ENCODE measurements around the gene UNC80.

UNC80 gene

DNA sequence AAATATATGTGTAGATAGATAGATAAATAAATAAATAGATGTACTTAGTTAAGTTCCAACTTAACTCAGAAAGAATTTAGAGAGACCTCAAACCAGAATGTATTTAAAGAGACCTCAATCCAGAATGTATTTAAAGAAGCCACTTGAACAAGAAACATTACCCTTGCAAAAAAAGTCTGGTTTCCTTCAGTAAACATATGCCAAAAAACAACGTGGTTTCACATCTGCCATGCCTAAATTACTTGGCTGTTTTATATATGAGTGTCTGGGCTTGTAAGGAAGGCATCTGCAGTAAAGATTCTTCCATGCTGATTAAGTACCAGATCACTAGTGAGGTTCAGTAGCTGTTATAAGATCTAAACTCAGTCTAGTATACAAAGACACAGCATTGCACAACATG is 201.7 kb downstream of the UNC80 start:
- no peak for DNase-seq

DNA sequence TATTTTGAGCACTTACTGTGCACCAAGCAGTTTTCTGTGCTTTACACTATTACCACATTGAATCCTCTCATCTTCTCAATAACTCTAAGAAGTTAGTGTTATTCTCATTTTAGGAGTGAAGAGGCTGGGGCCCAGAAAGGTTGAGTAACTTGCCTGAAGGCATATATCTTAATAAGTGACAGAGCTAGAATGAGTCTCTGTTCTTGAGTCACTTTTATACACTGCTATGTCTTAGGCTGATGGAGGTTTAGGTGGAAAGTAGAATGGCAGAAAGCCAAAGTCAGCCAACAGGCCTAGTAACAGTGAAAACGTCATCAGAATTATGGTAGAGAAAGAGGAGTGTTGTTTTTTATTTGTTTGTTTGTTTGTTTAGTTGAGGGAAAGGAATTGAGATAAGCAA is 202.9 kb downstream of the UNC80 start:
- DNase-seq, result no peak

DNA sequence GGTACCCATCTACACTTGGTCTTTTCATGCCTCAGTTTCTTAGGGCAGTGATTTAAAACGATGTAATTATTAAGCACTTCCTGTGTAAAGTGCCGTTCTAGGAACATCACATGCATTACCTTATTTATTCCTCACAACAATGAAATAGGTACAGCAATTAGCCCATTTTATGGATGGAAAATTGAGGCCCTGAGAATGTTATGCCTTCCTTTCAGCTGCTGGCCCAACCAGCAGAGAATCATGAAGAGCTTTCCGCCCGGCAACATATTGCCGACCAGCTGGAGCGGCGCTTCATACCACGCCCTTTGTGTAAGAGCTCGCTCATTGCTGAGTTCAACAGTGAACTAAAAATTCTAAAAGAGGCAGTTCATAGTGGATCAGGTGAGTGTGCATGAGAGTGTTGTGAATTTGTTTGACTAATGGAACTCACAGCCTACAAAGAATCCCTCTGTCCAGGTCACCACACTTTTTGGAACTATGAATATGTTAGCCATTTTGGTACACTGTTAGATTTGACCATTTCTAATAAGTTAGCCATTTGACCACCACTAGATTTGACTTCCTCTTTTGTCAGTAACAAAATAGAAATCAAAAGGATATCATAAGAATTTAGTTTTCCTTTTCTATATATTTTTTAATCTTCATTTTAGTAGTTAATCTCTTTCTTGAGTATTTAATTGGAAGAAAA is 205.2 kb downstream of the UNC80 start:
- no peak for DNase-seq

DNA sequence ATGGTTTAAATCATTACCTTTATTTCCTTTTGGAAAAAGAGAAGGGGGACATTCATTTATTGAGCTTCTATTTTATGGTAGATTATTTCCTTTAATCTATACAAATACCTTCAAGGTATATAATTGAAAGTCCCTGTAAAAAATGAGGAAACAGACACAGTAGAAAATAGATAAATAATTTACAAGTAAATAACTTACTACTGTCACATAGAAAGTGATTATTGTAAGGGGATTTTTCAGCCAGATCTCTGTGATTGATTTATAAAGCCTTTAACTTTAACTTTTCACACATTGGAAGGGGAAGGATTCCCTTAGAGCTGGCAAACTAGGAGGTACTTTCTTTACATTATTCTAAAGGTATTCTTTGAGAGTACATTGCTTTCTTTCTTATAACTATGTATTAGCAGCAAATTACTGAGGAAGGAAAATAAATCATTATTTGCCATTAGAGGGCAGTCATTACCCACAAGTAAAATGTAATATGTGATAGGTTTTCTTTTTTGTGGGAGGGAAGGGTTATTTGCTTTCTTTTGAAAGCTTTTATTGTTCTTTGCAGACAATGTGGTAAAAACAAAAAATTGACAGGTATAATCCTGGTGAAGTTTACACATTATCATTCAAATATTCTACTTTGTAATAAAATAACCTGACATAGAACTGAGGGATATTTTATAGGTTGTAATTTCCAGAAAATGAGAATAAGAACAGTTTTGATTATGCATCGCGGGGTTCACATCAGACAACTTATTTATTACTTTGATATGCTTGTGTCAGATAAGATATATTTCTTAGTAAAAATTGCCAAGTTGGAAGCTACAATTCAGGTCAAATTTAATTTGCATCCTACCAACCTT is 206.0 kb downstream of the UNC80 start:
- DNase-seq, result no peak

DNA sequence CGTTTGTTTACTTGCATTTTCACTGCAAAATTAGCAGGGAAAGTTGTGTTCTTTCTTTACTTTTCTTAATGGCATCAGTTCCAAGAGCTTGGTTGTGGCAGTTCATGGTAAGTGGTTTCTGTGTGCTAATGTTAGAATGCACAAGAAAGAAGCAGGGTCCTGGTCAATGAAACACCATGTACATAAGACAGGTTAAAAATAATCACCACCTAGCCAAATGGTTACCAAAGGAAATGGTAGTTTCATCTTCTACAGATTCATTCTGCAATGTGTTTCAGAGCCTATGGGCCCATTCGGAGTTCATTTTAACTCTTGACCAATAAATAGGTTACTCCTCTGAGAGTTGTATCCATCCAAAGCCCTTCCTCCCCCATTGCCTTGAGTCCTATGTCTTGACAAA is 212.7 kb downstream of the UNC80 start:
- no peak for DNase-seq

DNA sequence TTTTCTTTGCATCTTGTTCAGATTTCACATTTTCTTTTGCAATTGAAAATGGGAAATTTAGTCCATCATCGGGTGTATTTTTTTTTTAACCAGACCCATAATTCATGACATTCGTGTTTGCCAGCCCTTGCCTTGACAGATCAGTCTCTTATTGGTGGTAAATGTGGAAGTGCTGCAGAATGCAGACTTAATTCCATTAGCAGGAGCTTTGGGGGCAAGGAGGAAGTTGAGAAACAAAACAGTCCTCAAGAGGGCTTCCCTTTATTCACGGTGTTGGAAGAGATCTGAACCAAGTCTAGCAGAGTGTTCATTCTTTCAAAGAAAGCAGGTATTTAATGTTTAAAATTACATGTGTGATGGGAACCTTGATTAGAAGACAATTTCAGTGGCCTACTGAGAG is 214.2 kb downstream of the UNC80 start:
- DNase-seq, result no peak

DNA sequence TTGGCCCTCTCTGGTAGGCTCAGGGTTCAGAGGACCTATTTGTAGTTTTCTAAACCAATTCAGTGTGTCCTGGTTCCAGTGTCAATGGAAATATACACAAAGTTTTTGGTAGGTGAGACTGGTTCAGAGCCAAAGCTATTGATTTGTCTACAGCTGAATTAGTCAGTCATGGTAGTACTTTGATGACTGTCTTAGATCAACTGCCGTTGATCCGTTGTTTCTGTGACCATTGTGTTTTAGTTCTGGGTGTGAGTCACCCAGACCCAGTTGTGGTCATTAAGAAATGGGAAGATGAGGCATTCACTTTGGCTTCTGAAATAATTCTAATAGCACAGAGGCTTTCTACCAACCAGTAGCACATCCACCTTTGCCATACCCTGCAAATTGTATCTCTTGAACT is 214.8 kb downstream of the UNC80 start:
- DNase-seq, result no peak

DNA sequence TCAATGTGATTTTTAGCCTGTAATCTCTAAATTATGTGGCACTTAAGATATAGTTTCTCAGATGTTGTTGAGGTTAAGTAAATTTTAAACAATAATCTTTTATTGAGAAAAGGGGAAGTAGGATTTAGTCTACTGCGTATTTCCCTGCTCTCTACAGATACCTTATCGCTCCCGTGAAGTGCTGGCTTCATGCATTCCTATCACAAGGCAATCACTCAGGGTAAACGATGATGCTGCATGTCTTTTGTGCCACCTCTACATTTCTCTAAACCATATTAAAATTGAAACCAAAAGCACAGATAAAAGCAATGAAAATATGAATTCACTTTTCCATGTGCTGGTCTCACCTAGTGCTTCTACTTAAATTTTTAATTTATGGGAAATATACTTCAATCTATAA is 216.4 kb downstream of the UNC80 start:
- no peak for DNase-seq

DNA sequence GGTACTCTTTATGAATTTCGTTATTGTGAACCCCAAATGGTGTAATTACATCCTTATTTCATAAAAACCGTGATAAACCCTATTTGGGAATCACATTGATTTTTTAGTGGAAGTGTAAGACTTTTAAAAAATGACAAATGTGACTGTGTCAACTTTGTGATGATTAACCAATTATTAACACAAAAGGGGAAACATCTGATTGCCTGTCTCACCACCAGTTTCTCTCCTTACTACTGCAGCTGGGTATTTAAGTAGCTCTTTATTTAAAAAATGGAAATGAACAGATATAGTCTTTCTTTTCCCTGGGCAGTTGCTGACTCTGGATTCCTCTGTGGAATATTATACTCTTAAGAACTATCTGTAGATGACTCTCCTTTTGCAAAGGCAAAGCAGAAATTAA is 219.2 kb downstream of the UNC80 start:
- no peak for DNase-seq

DNA sequence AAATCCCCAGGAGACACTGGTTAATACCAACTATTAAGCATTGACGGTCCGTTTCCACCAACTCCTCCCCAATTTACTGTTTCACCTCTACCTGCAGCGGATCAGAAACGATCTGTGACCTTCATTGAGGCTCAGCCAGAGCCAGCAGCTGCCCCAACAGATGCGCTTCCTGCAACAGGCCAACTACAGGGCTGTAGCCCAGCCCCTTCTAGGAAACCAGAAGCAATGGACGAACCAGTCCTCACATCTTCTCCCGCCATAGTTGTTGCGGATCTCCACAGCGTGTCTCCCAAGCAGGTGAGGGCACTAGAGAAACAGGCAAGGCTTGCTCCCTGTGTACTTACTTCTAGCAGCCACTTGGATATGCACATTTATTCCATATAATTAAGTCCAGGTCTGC is 222.3 kb downstream of the UNC80 start:
- DNase-seq, result no peak

DNA sequence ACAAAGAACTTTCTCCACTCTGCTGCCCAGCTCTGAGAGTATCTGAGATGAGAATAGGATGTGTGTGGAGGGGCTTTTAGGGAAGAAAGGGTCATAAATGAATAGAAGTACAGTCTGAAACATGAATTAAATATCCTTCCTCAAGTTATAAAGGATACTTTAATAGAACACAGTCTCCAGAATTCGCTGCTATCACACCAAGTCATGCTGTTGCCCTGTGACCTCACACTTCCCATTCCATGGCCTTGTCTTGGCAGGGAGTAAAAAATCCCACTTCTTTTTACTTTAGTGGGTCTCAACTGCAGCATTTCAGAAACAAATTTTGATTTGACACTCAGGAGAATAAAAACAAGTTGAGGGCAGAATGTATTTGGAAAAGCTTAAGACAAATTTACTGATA is 227.0 kb downstream of the UNC80 start:
- no peak for DNase-seq

DNA sequence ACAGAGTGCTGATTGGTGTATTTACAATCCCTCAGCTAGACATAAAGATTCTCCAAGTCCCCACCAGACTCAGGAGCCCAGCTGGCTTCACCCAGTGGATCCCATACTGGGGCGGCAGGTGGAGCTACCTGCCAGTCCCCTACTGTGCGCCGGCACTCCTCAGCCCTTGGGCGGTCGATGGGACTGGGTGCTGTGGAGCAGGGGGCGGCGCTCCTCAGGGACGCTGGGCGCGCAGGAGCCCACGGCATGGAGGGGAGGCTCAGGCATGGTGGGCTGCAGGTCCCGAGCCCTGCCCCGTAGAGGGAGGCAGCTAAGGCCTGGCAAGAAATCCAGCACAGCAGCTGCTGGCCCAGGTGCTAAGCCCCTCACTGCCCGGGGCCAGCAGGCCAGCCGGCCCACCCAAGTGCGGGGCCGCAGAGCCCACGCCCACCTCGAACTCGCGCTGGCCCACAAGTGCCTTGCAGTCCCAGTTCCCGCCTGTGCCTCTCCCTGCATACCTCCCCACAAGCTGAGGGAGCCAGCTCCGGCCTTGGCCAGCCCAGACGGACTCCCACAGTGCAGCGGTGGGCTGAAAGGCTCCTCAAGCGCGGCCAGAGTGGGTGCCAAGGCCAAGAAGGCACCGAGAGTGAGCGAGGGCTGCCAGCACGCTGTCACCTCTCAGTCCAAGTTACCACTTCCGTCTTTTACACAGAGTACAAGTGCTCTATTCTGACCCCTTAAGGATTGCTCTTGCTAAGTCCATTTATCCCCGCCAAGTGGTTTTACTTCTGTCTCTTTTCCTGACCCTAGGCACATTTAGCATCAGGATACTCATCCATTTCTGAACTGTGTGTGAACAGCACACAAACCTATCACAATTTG is 229.1 kb downstream of the UNC80 start:
- no peak for DNase-seq

DNA sequence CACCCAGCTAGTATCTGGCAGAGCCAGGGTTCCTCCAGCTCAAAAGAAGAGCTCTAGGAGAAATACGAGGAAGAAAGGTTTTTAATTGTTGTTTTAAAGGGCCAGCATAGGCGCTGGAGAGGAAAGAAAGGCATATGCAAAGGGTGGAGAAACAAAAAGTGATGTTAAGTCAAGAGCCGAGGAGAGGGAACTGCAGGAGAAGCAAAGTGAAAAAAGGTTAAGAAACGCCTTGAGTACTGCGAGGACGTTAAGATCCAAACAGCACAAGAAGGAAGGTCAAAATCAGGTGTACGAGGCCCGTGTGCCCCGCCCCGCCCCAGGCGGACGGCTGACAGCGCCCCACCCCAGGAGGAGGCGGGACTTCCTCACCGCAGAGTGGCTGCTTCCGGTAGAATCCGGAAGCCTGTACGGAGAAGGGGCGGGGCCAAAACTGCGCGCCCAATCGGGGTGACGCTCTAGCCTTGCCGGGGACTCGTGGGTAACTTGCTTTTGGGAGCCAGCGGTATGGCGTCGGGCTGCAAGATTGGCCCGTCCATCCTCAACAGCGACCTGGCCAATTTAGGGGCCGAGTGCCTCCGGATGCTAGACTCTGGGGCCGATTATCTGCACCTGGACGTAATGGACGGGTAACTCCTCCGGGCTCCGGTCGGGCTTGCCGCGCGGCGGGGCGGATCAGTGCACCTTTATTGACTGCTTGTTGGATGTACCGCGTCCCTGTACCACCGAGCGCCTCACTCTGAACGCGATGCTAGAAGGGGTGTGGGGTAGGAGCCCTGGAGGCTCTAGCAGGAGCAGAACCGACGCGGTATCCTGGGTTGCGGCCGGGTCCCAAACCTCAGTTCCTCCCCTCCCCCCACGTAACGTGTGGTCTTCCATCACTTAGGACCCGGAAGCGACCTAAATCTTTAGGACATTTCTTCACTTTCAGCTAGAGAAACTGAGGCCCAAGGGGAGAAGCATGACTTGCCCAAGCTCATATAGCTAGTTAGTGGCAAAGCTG is 230.8 kb downstream of the UNC80 start, which contains the start of gene RPE:
Gene RPE, plus strand, starts transcription at position 481 of the 1,000 bp plus-strand sequence. Its CDS starts 24 bp downstream, at position 505.
- peak; percentile 89 for DNase-seq

DNA sequence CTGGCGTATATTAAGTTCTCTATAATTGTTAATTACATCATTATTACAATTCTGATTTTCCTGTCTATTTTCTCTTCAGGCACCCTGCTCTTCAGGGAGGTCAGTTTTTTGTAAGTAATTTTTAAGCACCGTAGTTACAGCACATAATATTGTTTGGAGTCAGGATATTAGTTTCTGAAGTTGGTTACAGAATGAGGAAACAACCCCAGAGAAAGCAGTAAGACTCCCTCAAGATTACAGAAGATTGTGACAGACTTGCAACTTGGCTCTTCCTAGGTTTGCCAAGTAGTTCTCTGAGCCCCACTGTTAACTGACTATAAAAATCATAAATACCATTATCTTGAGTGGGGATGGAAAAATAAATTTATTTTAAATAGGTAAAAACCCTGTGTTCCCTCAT is 231.7 kb downstream of the UNC80 start:
- no peak for DNase-seq

DNA sequence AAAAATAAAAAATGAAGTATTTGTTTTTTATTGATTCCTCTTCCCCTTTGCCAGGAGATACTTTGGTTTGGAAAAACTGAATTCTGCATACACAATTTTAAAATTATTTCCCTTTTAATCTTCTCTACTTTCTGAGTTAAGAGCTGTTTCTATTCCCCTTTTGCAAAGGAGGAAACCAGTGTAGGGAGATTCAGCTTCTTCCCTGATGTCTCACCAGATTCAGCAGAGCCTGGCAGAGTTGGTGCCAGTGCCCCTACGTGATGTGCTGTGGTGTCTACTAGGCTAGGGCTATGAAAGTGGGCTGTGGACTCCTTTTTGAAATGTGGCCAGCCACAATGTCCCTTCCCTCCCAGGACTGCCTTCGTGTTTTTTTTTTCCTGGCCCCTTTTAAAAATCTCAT is 233.2 kb downstream of the UNC80 start:
- no peak for DNase-seq

DNA sequence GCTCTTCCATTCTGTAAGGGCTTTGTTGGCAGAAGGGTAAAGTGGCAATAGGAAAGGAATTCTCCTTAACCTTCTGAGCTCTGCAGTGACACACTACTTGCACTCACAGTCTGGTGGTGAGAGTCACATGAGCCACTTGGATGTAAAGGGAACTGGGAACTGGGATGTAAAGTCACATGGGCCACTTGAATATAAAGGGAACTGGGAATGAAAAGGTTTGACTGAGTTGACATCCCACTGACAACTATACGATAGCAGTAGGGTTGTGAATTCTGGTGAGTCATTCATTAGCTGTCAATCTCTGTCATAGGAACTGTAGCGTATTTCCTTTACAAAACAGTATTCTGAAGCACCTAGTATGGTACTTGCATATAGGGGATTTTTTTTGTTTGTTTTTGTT is 236.3 kb downstream of the UNC80 start:
- DNase-seq, result no peak

DNA sequence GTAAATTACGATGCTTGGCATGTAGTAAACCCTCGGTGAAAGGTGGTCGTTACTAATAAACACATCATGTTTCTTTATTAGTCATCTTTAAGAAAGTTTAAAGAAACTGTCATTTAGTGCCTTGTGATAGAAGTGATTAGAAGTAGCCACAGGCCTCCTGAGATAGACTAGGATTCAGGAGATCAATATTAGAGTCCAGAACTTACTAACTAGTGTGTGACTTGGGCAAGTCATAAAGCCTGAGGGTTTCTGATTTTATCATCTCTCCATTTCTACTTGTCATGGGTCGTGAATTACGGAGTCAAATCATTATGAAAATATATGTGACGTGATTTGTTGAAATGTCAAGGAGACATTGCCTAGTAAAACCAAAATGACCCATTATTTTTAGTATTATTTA is 237.5 kb downstream of the UNC80 start:
- DNase-seq, result no peak

DNA sequence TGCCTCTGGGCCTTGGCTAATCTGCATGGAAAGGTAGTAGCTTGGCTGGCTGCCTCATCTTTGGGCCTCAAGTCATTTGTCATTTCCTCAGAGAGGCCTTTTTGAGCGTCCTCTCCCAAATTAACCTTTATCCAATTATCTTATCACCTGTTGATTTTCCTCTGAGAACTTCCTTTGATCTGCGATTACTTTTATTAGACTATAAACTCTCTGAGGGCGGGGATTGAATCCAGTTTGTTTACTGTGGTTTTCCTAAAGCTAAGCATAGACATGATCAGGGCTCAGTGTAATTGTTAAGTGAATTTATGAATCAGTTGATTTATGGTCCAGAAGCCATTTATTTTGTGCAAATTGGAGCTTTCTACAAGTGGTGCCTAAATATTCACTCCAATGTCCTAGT is 238.3 kb downstream of the UNC80 start:
- DNase-seq, result no peak

DNA sequence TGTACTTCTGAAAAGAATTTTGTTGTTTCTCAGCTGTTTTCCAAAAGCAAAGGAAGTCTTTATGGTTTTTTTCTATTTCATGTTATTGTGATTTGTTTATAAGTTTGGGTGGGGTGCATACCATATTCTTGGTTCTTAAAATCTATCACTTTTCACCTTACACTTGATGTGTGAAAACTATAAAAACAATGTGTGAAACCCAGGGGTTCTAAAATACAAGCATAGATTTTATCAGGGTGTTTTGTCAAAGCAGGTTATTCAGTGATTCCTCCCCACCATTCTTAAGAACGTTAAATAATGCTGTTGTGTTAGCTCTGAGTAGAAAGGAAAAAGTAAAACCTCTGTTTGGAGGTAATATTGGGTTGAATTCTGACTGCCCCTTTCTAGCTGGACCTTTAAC is 248.5 kb downstream of the UNC80 start:
- DNase-seq, result no peak

DNA sequence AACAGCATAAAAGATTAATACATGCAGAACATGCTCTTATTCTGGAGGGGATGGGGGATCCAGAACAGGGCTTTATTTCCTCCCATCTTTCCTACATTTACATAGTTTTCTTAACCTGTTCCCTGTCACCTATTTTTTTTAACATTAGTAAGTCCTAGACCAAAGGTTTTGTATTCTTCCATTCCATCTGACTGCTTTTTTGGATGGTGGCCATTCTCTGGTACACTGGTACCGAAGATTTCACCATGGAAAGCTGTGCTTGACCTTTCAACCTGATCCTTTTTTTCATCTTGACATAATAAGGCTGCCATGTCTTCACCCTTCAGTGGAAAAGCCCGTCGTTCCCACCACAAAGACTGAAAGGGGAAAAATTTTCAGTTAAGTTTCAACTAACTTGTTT is 251.2 kb downstream of the UNC80 start:
- DNase-seq, result no peak

DNA sequence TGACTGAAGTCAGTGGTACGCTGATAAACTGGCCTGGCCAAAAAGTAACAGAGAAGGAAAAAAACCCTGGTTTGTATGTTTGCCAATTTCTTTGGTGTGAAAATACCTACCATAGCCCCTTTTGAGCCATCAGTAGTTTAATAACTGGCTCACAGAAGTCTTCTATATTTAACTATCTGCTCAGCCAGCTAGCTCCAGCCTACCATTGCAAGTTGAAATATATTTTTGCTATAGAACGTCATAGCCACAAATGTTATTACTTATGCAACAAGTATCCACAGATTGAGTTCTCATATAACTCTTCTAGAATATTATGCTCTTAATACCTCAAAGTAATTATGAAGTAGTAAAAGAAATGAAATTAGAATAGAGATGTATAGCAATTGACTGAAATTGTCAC is 256.0 kb downstream of the UNC80 start:
- no peak for DNase-seq

DNA sequence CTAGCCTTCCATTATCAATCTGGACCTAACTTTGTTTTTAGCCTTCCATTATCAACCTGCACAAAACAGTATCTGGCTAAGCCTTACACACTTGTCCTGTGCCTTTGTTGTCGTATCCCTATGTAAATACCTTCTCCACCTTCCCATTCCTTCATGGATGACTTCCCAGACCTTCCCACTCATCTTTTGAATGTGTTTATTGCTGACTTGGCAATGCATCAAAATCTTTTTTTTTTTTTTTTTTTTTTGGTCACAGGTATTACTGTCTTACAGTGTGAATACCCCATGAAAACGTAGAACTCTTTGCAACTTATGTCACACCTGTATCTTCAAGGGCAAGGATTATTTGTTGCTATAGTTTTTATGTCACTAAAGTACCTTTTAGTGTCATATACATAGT is 256.5 kb downstream of the UNC80 start:
- DNase-seq, result no peak

Measured in NK-92 treated with Interleukin-12 subunit alpha and Interleukin-12 subunit beta, amount 100 ng/mL, for 24 hours (cell line).